HCT116 (cell line): ENCODE results near the gene MTG1.

ENCODE experiments used
- CTCF ChIP-seq, 3 experiments: fragments of 200-600 bp in 1 of 3; sonication (generic) in 1 of 3; IDR thresholded peaks in 2 of 3; conservative IDR thresholded peaks in 1 of 3; 2 replicates each; pipeline ENCODE4 v1.5.1; 2012 to 2017; ENCODE audit warnings: low read depth in 2 of 3, low read length in 2 of 3, antibody characterized with exemption in 1 of 3, borderline replicate concordance in 1 of 3, control low read depth in 1 of 3, mild to moderate bottlenecking in 1 of 3, mixed read lengths in 1 of 3, mixed run types in 1 of 3, moderate library complexity in 1 of 3; ENCODE audit not compliant: insufficient read depth in 1 of 3
- EGR1 ChIP-seq: IDR thresholded peaks from 2 replicates; pipeline ENCODE4 v1.6.1; 2012; ENCODE audit warnings: low read depth
- EZH2 ChIP-seq: fragments of 200-600 bp; sonication (generic); IDR thresholded peaks from 2 replicates; pipeline ENCODE4 v1.6.1; 2017; ENCODE audit warnings: antibody characterized with exemption, mixed run types
- POLR2A ChIP-seq: IDR thresholded peaks from 2 replicates; pipeline ENCODE4 v1.7.0; 2011; ENCODE audit warnings: borderline replicate concordance; ENCODE audit not compliant: insufficient read depth, insufficient read length; ENCODE audit errors: extremely low read depth
- TCF7L2 ChIP-seq: IDR thresholded peaks from 2 replicates; pipeline ENCODE4 v1.7.0; 2011; ENCODE audit warnings: borderline replicate concordance, inconsistent platforms; ENCODE audit not compliant: insufficient read depth, insufficient read length; ENCODE audit errors: extremely low read depth
- ZFX ChIP-seq: fragments of 450-650 bp; IDR thresholded peaks from 2 replicates; pipeline ENCODE4 v1.6.1; 2017

DNA sequence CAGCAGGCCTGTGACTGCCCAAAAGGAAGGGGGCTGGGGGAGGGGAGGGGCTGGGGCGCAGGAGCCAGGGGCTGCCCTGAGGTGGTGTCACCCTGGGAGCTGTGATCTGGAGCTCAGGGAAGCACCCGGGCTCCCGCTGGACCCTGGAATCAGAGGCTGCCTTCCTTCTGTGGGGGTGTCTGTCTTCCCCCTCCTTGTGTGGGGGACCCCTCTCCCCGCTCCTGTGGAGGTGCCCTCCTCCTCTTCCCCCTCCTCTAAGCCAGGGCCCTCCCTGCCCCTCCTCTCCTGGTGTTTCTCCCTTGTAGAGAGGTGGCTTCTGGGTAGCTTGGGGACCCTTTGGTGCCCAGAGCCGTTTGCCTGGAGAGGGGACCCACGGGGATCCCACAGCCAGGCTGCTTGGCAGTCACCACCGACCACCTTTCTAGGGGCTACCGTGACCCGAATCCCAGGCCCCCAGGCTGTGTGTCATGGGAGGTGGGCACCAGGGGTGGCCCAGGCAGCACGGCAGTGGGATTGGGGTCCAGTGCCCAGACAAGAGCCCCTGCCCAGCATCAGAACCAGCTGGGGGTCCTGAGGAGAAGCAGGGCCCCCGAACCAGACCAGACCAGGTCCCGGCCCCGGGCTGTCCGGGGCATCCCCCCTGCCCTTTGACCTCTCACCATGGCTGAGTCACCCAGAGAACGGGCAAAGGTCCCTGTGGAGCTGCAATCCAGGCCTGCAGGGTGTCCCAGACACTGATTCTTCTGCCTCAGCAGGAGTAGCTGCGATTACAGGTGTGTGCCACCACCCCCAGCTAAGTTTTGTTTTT, 46.0 kb upstream of the MTG1 start:
- TF ChIP-seq EZH2, result no peak
- TF ChIP-seq CTCF (IDR thresholded peaks at IDR 0.05 in 2 of 3, conservative IDR thresholded peaks at IDR 0.05 in 1 of 3; ENCODE audit: borderline replicate concordance in 1 of 3, insufficient read depth in 1 of 3, low read depth in 2 of 3, low read length in 2 of 3), result no peak
- TF ChIP-seq POLR2A, result no peak
- no peak for TF ChIP-seq TCF7L2
- no peak for TF ChIP-seq EGR1
- TF ChIP-seq ZFX, result no peak
